HL-60 (cell line): ENCODE data around the gene RILPL1.
"Not testable (repeated sequence)": the region's sequence is repeated elsewhere in the genome, so short reads cannot be mapped to it uniquely, and the experiment has no call there.

Experiments
- POLR2AphosphoS5 ChIP-seq: IDR thresholded peaks from 2 replicates; pipeline ENCODE4 v1.6.1; 2012; ENCODE audit warnings: low read depth
- TF ChIP-seq, protein P1 (sequence below): IDR thresholded peaks from one replicate; pipeline ENCODE4 v1.5.1; 2011; ENCODE audit warnings: low read length, control low read depth, inconsistent platforms; ENCODE audit not compliant: insufficient read depth

DNA sequence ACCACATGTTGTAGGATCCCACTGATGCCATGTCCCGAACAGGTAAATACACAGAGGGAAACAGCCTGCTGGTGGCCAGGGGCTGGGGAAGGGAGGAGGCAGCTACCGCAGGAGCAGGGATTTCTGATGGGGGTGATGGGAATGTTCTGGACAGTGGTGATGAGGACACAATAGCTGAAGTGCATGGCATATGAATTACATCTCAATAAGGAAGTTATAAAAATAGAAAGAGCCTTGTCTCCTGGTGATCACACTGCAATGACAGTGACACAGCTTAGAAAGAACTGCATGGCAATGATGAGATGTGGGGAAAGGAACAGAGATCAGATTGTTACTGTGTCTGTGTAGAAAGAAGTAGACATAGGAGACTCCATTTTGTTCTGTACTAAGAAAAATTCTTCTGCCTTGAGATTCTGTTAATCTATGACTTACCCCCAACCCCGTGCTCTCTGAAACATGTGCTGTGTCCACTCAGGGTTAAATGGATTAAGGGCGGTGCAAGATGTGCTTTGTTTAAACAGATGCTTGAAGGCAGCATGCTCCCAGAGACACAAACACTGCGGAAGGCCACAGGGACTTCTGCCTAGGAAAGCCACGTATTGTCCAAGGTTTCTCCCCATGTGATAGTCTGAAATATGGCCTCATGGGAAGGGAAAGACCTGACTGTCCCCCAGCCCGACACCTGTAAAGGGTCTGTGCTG is 41.0 kb downstream of the RILPL1 start:
- TF ChIP-seq, protein P1, sequence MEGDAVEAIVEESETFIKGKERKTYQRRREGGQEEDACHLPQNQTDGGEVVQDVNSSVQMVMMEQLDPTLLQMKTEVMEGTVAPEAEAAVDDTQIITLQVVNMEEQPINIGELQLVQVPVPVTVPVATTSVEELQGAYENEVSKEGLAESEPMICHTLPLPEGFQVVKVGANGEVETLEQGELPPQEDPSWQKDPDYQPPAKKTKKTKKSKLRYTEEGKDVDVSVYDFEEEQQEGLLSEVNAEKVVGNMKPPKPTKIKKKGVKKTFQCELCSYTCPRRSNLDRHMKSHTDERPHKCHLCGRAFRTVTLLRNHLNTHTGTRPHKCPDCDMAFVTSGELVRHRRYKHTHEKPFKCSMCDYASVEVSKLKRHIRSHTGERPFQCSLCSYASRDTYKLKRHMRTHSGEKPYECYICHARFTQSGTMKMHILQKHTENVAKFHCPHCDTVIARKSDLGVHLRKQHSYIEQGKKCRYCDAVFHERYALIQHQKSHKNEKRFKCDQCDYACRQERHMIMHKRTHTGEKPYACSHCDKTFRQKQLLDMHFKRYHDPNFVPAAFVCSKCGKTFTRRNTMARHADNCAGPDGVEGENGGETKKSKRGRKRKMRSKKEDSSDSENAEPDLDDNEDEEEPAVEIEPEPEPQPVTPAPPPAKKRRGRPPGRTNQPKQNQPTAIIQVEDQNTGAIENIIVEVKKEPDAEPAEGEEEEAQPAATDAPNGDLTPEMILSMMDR: not testable (repeated sequence)
- TF ChIP-seq POLR2AphosphoS5: not testable (repeated sequence)
